ENCODE measurements around the gene COBL. TPM values are rescaled to one million over a fixed set of nuclear protein-coding genes. Genes with fewer than 3 reads are reported as not detected.

Gene COBL
- total and polyA plus RNA-seq, 12 donors: 15.5 to 109 (median 87.8) TPM

GRCh38 chr7:51253157-51253556 is 63.5 kb downstream of the COBL start:
- WGBS, 2 donors: 83 to 84% methylated on average over 3 of the region's 3 CpGs
- H3K36me3 ChIP-seq: no peaks in the 10 kb centered on the region
- H3K27me3 ChIP-seq: no peaks in the 10 kb centered on the region
- peaks cover 0 to 44% (median 6%) of the 10 kb centered on the region in 9 donors for H3K4me1 ChIP-seq
- no peak overlapping the region for H3K4me3 ChIP-seq
- ATAC-seq: peak in 1 of 8 donors; percentile 41
- peak in 6 of 9 donors; percentile 10 to 43 (median 28) for TF ChIP-seq CTCF (IDR thresholded peaks at IDR 0.05)
- H3K9me3 ChIP-seq: no peaks in the 10 kb centered on the region
- intact Hi-C loops (cut with DNase I): loop anchor here in 5 of 10 donors (5.0 kb wide), 2 partner anchors 104 to 114 kb away; no protein-coding TSS in a partner anchor
- DNase-seq: no peak
- H3K27ac ChIP-seq: no peak overlapping the region

DNA sequence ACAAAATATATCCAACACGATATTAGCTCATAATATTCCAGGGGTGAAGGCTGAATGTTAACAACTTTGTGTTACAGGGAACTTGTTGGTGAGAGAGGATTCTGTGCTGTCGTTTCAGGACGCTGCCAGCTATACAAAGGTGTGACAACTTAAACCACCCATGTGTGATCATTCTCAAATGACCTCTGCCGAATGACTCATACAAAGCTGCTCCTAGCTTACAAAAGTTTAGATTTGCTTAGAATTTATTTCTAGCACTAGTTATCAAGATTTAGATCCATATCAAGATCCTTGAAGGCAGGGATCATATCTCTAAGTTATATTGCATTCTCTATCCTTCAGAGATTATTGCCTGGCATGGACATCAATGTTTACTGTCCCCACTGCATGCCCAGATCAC is 65.3 kb downstream of the COBL start:
- no peaks in the 10 kb centered on the region for H3K9me3 ChIP-seq
- no peaks in the 10 kb centered on the region for H3K36me3 ChIP-seq
- TF ChIP-seq CTCF (IDR thresholded peaks at IDR 0.05): no peak
- H3K27ac ChIP-seq: peak overlapping the region in 1 of 10 donors; percentile 15
- peaks cover 0 to 44% (median 11%) of the 10 kb centered on the region in 9 donors for H3K4me1 ChIP-seq
- DNase-seq (no peak), ATAC-seq (no peak)
- 44 to 54% methylated on average over 4 of the region's 4 CpGs for WGBS, 2 donors
- no peaks in the 10 kb centered on the region for H3K27me3 ChIP-seq
- H3K4me3 ChIP-seq: no peak overlapping the region
- intact Hi-C loops (cut with DNase I): loop anchor here in 5 of 10 donors (5.0 kb wide), 2 partner anchors 106 to 116 kb away; no protein-coding TSS in a partner anchor

DNA sequence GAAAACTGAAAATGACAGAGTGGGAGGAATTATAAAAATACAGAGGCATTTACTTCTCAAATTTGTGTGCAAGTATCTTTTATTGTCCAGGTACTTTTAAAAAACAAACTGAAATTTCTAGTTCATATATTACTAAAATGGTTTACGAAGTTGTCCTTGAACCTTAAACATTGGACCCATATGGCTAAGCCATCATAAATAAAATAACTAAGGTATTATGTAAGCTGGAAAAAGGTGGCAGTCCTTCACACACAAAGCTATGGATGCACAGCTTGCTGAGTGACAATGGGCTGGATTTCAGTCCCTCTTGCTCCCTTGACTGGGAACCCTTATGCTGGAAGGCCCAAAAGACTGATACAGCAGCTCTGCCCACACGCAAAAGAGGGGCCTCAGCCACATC is 66.1 kb downstream of the COBL start:
- H3K4me1 ChIP-seq: peaks cover 0 to 42% (median 4%) of the 10 kb centered on the region in 9 donors
- H3K4me3 ChIP-seq: no peak overlapping the region
- H3K27me3 ChIP-seq: no peaks in the 10 kb centered on the region
- intact Hi-C loops (cut with DNase I): loop anchor here in 5 of 10 donors (5.0 kb wide), 2 partner anchors 107 to 117 kb away; no protein-coding TSS in a partner anchor
- no peaks in the 10 kb centered on the region for H3K9me3 ChIP-seq
- WGBS, 2 donors: 77 to 78% methylated on average over 2 of the region's 2 CpGs
- ATAC-seq: no peak
- no peaks in the 10 kb centered on the region for H3K36me3 ChIP-seq
- TF ChIP-seq CTCF (IDR thresholded peaks at IDR 0.05): no peak
- no peak overlapping the region for H3K27ac ChIP-seq
- DNase-seq: no peak

DNA sequence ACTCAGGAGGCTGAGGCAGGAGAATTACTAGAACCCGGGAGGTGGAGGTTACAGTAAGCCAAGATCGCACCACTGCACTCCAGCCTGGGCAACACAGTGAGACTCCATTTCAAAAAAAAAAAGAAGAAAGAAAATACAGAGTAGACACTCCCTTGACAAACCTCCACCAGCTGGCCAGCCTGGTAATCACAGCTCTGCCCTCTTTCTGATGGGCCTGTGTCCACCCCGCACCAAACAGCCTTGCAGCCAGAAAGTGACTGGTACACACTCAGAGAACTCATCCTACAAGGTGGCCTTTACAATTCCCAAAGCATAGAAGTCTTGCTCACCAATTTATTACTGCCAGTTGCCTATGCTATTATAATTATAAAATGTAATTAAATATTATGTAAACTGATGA is 66.6 kb downstream of the COBL start:
- ATAC-seq: no peak
- Histone ChIP-seq H3K27me3 (no peaks in the 10 kb centered on the region), H3K4me1 (peaks cover 0 to 43% (median 4%) of the 10 kb centered on the region in 9 donors), H3K9me3 (no peaks in the 10 kb centered on the region), H3K4me3 (no peak overlapping the region), H3K27ac (no peak overlapping the region), H3K36me3 (no peaks in the 10 kb centered on the region)
- intact Hi-C loops (cut with DNase I): loop anchor here in 6 of 10 donors (5.0 to 10.0 kb wide), 4 partner anchors 63 to 117 kb away; no protein-coding TSS in a partner anchor
- 93 to 97% methylated on average over 3 of the region's 3 CpGs for WGBS, 2 donors
- no peak for DNase-seq
- no peak for TF ChIP-seq CTCF (IDR thresholded peaks at IDR 0.05)

Measured in heart right ventricle (tissue), 16 donors.